Caco-2 (cell line): ENCODE data around the gene TAS2R46. TPM values are rescaled to one million over a fixed set of nuclear protein-coding genes. Genes with fewer than 3 reads are reported as not detected.
"Not testable (repeated sequence)": the region's sequence is repeated elsewhere in the genome, so short reads cannot be mapped to it uniquely, and the experiment has no call there.

ENCODE experiments used
- Bru-seq: library from RNA; stranded (reverse); fragments of 400-500 nt; gene quantifications from one replicate; lab custom pipeline; 2021; lab: Mats Ljungman, UMichigan
- BruChase-seq, 2 experiments: library from RNA; stranded (reverse); fragments of 400-500 nt; gene quantifications; one replicate each; lab custom pipeline; 2021; lab: Mats Ljungman, UMichigan
- BruUV-seq: library from RNA; stranded (reverse); fragments of 400-500 nt; replicated peaks from 2 replicates; lab custom pipeline; 2021; lab: Mats Ljungman, UMichigan
- CTCF ChIA-PET: fragments of 300-600 bp; sonication (Branson Sonifier 250); formaldehyde crosslinking; loops from one replicate; lab custom pipeline; 2022; ENCODE audit warnings: antibody characterized with exemption; lab: Charles Lee
- POLR2A ChIA-PET: fragments of 300-600 bp; sonication (Branson Sonifier 250); formaldehyde crosslinking; loops from one replicate; lab custom pipeline; 2022; ENCODE audit warnings: antibody characterized with exemption; lab: Charles Lee
- DNase-seq, 2 experiments: peaks; one replicate each; pipeline versions ENCODE4 v3.0.0 to v3.0.0-alpha.2; 2020 to 2022
- H3K27me3 ChIP-seq: replicated peaks from 2 replicates; pipeline ENCODE4 v1.6.0; 2011; ENCODE audit warnings: low read length; ENCODE audit not compliant: control insufficient read depth, insufficient read depth
- H3K36me3 ChIP-seq: 2 replicates; pipeline ENCODE4 v1.5.1; 2011; ENCODE audit warnings: low read length; ENCODE audit not compliant: control insufficient read depth, insufficient read depth
- H3K4me1 ChIP-seq: fragments of 250-450 bp; sonication (Bioruptor Pico); 2 replicates; pipeline ENCODE4 v1.5.1; 2020; ENCODE audit warnings: mild to moderate bottlenecking
- H3K4me3 ChIP-seq: 2 replicates; pipeline ENCODE4 v1.5.1; 2011; ENCODE audit warnings: low read depth, mild to moderate bottlenecking, control low read depth, low read length
- H3K9me3 ChIP-seq: fragments of 250-450 bp; sonication (Bioruptor Pico); 2 replicates; pipeline ENCODE4 v1.5.1; 2020; ENCODE audit warnings: mild to moderate bottlenecking, moderate library complexity
- H3K27ac Mint-ChIP-seq: one replicate; pipeline ENCODE4 v1.8.0; 2022; ENCODE audit warnings: mixed read lengths; ENCODE audit not compliant: unreplicated experiment
- H3K27me3 Mint-ChIP-seq: one replicate; pipeline ENCODE4 v1.8.0; 2022; ENCODE audit warnings: mixed read lengths; ENCODE audit not compliant: insufficient read depth, unreplicated experiment
- H3K36me3 Mint-ChIP-seq: one replicate; pipeline ENCODE4 v1.8.0; 2022; ENCODE audit warnings: mild to moderate bottlenecking, mixed read lengths; ENCODE audit not compliant: insufficient read depth, unreplicated experiment
- H3K4me1 Mint-ChIP-seq: one replicate; pipeline ENCODE4 v1.8.0; 2022; ENCODE audit warnings: low read depth, mixed read lengths; ENCODE audit not compliant: unreplicated experiment
- H3K4me3 Mint-ChIP-seq: one replicate; pipeline ENCODE4 v1.8.0; 2022; ENCODE audit warnings: mild to moderate bottlenecking, moderate library complexity, mixed read lengths; ENCODE audit not compliant: unreplicated experiment
- H3K9me3 Mint-ChIP-seq: one replicate; pipeline ENCODE4 v1.8.0; 2022; ENCODE audit warnings: mixed read lengths; ENCODE audit not compliant: unreplicated experiment
- CTCF ChIP-seq, 2 experiments: fragments of 200-600 bp in 1 of 2; IDR thresholded peaks; 1 replicate in 1 of 2; 2 replicates in 1 of 2; pipeline versions ENCODE4 v1.5.1 to v1.8.0; 2011 to 2022; ENCODE audit warnings: antibody characterized with exemption in 1 of 2, control low read depth in 1 of 2, inconsistent platforms in 1 of 2, low read depth in 1 of 2, low read length in 1 of 2, mild to moderate bottlenecking in 1 of 2, moderate library complexity in 1 of 2; ENCODE audit not compliant: insufficient read depth in 1 of 2, severe bottlenecking in 1 of 2, unreplicated experiment in 1 of 2
- intact Hi-C: fragments of 100-400 bp; cut with micrococcal nuclease; formaldehyde crosslinking; loops from one replicate; pipeline ENCODE4 v1.10.0; 2022; ENCODE audit not compliant: unreplicated experiment
- long read RNA-seq: library from polyadenylated mRNA; stranded (forward); transcript quantifications from one replicate; pipeline ENCODE4 v2.0.0, GENCODE V29; 2022
- total RNA-seq: library from RNA; stranded (reverse); gene quantifications from 2 replicates; pipeline ENCODE4 v1.2.3, GENCODE V29; 2022

The TAS2R46 gene
- total RNA-seq (2.3 and 3.8 TPM in 2 replicates), Bru-seq, nascent RNA (percentile 96 among the genes with signal in this experiment), BruChase-seq, experiment 1, labeled RNA remaining after a 2-hour chase (percentile 96 among the genes with signal in this experiment), BruChase-seq, experiment 2, labeled RNA remaining after a 6-hour chase (percentile 84 among the genes with signal in this experiment)
- long read RNA-seq, result 0 reads

- H3K27me3 Mint-ChIP-seq, CTCF ChIA-PET, intact Hi-C loops, H3K9me3 Mint-ChIP-seq, H3K4me1 ChIP-seq, H3K27ac Mint-ChIP-seq, H3K9me3 ChIP-seq, H3K4me3 ChIP-seq, POLR2A ChIA-PET, H3K36me3 Mint-ChIP-seq, H3K4me3 Mint-ChIP-seq, H3K27me3 ChIP-seq, H3K4me1 Mint-ChIP-seq, DNase-seq, H3K36me3 ChIP-seq, BruUV-seq: not testable (repeated sequence)
These were observed at the start of gene TAS2R46 for GRCh38 chr12:11062194-11062593. TSS of gene TAS2R46 (minus strand) at chr12:11062294. CDS start at chr12:11062294, 0 bp downstream.

DNA sequence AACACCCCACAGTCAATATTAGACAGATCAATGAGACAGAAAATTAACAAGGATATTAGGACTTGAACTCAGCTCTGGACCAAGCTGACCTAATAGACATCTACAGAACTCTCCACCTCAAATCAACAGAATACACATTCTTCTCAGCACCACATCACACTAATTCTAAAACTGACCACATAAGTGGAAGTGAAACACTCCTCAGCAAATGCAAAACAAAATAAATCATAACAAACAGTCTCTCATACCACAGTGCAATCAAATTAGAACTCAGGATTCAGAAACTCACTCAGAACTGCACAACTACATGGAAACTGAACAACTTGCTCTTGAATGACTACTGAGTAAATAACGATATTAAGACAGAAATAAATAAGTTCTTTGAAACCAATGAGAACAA, 49.1 kb upstream of the TAS2R46 start:
- not testable (repeated sequence) for H3K27ac Mint-ChIP-seq

DNA sequence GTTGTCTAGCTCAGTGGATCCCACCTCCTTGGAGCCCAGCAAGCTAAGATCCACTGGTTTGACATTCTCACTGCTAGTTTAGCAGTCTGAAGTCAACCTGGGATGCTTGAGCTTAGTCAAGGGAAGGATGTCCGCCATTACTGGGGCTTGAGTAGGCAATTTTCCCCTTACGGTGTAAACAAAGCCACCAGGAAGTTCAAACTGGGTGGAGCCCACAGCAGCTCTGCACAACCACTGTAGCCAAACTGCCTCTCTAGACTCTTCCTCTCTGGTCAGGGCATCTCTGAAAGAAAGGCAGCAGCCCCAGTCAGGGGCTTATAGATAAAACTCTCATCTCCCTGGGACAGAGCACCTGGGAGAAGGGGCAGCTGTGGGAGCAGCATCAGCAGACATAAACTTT, 46.8 kb upstream of the TAS2R46 start:
- Histone ChIP-seq H3K4me1 (peaks cover 6% of the 10 kb centered on the region; the same call in 1 of the 2 replicates), H3K4me3 (no peak overlapping the region), H3K27me3 (no peaks in the 10 kb centered on the region), H3K9me3 (no peaks in the 10 kb centered on the region; the same call in 1 of the 2 replicates), H3K36me3 (no peaks in the 10 kb centered on the region)
- Mint-ChIP-seq H3K27me3 (no peaks in the 10 kb centered on the region), H3K27ac (no peak overlapping the region), H3K36me3 (peaks cover 36% of the 10 kb centered on the region), H3K9me3 (peaks cover 59% of the 10 kb centered on the region), H3K4me1 (no peaks in the 10 kb centered on the region), H3K4me3 (no peak overlapping the region)
- intact Hi-C loops, result no loop called here
- no peak for DNase-seq
- TF ChIP-seq CTCF (IDR thresholded peaks at IDR 0.05; ENCODE audit: insufficient read depth in 1 of 2, low read depth in 1 of 2, low read length in 1 of 2, severe bottlenecking in 1 of 2, unreplicated experiment in 1 of 2), result no peak
- BruUV-seq, result no TSS peak
- POLR2A ChIA-PET, result no interaction called here
- CTCF ChIA-PET, result no interaction called here

More for the DNA sequence above, 49.1 kb upstream of the TAS2R46 start:
- H3K27me3 ChIP-seq, H3K4me3 Mint-ChIP-seq, H3K9me3 ChIP-seq, H3K36me3 ChIP-seq, H3K4me3 ChIP-seq, DNase-seq, POLR2A ChIA-PET, H3K4me1 ChIP-seq, BruUV-seq, intact Hi-C loops, CTCF ChIA-PET, H3K4me1 Mint-ChIP-seq, H3K27me3 Mint-ChIP-seq: not testable (repeated sequence)
- H3K9me3 Mint-ChIP-seq, result peaks cover 73% of the 10 kb centered on the region
- H3K36me3 Mint-ChIP-seq, result peaks cover 31% of the 10 kb centered on the region

GRCh38 chr12:11107719-11108118, 45.6 kb upstream of the TAS2R46 start:
- H3K9me3 ChIP-seq, result no peaks in the 10 kb centered on the region; the same call in 1 of the 2 replicates
- Mint-ChIP-seq H3K27me3 (no peaks in the 10 kb centered on the region), H3K27ac (no peak overlapping the region), H3K4me3 (no peak overlapping the region), H3K4me1 (no peaks in the 10 kb centered on the region), H3K36me3 (peaks cover 41% of the 10 kb centered on the region), H3K9me3 (peaks cover 58% of the 10 kb centered on the region)
- ChIA-PET CTCF (no interaction called here), POLR2A (no interaction called here)
- intact Hi-C loops, result no loop called here
- no peaks in the 10 kb centered on the region for H3K27me3 ChIP-seq
- H3K36me3 ChIP-seq, result no peaks in the 10 kb centered on the region
- DNase-seq, result no peak
- no TSS peak for BruUV-seq
- peaks cover 6% of the 10 kb centered on the region; the same call in 1 of the 2 replicates for H3K4me1 ChIP-seq
- no peak overlapping the region for H3K4me3 ChIP-seq
- TF ChIP-seq CTCF (IDR thresholded peaks at IDR 0.05; ENCODE audit: insufficient read depth in 1 of 2, low read depth in 1 of 2, low read length in 1 of 2, severe bottlenecking in 1 of 2, unreplicated experiment in 1 of 2), result no peak
